ENCODE measurements around the gene BCAR3.
"Not testable (repeated sequence)": the region's sequence is repeated elsewhere in the genome, so short reads cannot be mapped to it uniquely, and the experiment has no call there.

Gene BCAR3

DNA sequence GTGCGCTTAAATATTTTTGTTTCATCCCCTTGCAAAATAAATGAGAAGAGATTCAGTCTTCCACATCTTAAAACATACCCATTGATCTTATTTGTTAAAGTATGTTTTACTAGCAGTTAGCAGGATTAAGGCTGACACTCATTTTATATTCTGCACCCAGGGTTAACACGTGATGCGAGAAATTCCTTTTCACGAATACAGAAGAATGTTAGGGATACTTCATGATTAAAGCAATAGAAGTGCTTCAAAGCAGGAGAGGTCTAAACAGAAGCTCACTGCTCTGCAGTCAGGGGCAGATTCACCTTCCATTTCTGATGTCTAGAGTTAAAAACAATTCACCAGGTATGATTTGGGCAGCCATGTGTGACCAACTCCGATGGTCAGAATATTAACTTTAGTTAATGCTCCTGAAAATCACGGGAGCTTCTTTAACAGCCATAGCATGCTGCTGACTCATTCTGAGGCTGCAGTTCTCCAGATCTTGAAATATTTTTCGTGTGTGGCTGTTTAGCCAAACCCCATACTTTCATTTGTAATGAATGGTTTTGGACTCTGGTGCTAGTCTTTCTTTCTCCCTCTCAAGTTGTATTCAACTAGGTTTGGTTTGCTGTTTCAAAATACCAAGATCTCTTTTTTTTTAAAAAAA is 19.7 kb downstream of the BCAR3 start:
- H2BK120ac ChIP-seq (ENCODE audit: low read depth, low read length): no peak overlapping the region
- no peak overlapping the region for H2BK5ac ChIP-seq (ENCODE audit: low read length)
- no peak overlapping the region for H2AK5ac ChIP-seq (ENCODE audit: low read depth, low read length)
- H4K91ac ChIP-seq (ENCODE audit: low read depth, low read length, poor library complexity): no peak overlapping the region
- no peak for DNase-seq (ENCODE audit: low spot score)
- peaks cover 7 to 91% of the 10 kb centered on the region in 2 donors for H3K36me3 ChIP-seq (replicated peaks in 1 of 2; ENCODE audit: control insufficient read depth in 2 of 2, insufficient read depth in 2 of 2, low read length in 2 of 2)
- no peak overlapping the region for H3K18ac ChIP-seq (ENCODE audit: low read length)
- H3K27ac ChIP-seq (replicated peaks; ENCODE audit: low read length): no peak overlapping the region
- no peak overlapping the region for H3K23ac ChIP-seq (ENCODE audit: low read depth, low read length, poor library complexity)
- H4K8ac ChIP-seq (ENCODE audit: low read depth, low read length): no peak overlapping the region
- H3K4ac ChIP-seq (ENCODE audit: low read length): no peak overlapping the region
- no peak overlapping the region for H3K4me2 ChIP-seq (ENCODE audit: insufficient read depth, low read length, poor library complexity, severe bottlenecking)
- H3K9ac ChIP-seq (ENCODE audit: low read depth, low read length, poor library complexity): no peak overlapping the region
- no peak overlapping the region for H2AFZ ChIP-seq (ENCODE audit: low read length)
- H2BK12ac ChIP-seq (ENCODE audit: low read length): no peak overlapping the region
- H3K4me3 ChIP-seq (ENCODE audit: low read length in 2 of 2): no peak overlapping the region
- H3K9me3 ChIP-seq (replicated peaks in 1 of 2; ENCODE audit: control insufficient read depth in 2 of 2, insufficient read depth in 1 of 2, low read depth in 1 of 2, low read length in 2 of 2): peaks cover 0 to 45% of the 10 kb centered on the region in 2 donors
- H3K4me1 ChIP-seq (ENCODE audit: control insufficient read depth in 2 of 2, insufficient read depth in 1 of 2, low read depth in 1 of 2, low read length in 2 of 2): peaks cover 8 to 24% of the 10 kb centered on the region in 2 donors
- H3K79me1 ChIP-seq (ENCODE audit: low read depth, low read length): peaks cover 5% of the 10 kb centered on the region
- no peak overlapping the region for H3K14ac ChIP-seq (ENCODE audit: low read length)
- no peaks in the 10 kb centered on the region for H3K27me3 ChIP-seq (ENCODE audit: control insufficient read depth in 3 of 3, insufficient read depth in 3 of 3, low read depth in 1 of 3, low read length in 3 of 3)
- WGBS, 2 donors (ENCODE audit: extremely low coverage in 2 of 2, insufficient read length in 2 of 2, insufficient replicate concordance in 1 of 2): no CpG with 5 or more reads among the region's 7 CpGs
- H2BK15ac ChIP-seq (ENCODE audit: low read length): no peak overlapping the region

DNA sequence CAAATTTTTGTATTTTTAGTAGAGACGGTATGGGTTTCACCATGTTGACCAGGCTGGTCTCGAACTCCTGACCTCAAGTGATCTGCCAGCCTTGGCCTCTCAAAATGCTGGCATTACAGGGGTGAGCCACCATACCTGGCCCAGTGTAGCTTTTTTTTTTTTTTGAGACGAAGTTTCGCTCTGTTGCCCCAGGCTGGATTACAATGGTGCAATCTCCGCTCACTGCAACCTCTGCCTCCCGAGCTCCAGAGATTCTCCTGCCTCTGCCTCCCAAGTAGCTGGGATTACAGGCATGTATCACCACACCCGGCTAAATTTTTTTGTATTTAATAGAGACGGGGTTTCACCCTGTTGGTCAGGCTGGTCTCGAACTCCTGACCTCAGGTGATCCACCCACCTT is 20.3 kb downstream of the BCAR3 start:
- H3K9ac ChIP-seq (ENCODE audit: low read depth, low read length, poor library complexity); H3K14ac ChIP-seq (ENCODE audit: low read length); H4K91ac ChIP-seq (ENCODE audit: low read depth, low read length, poor library complexity); H3K18ac ChIP-seq (ENCODE audit: low read length); H3K4ac ChIP-seq (ENCODE audit: low read length); H2BK15ac ChIP-seq (ENCODE audit: low read length); H3K4me2 ChIP-seq (ENCODE audit: insufficient read depth, low read length, poor library complexity, severe bottlenecking); H2BK5ac ChIP-seq (ENCODE audit: low read length); H3K27ac ChIP-seq (replicated peaks; ENCODE audit: low read length); H3K23ac ChIP-seq (ENCODE audit: low read depth, low read length, poor library complexity); H3K79me1 ChIP-seq (ENCODE audit: low read depth, low read length); H2BK12ac ChIP-seq (ENCODE audit: low read length); DNase-seq (ENCODE audit: low spot score); H4K8ac ChIP-seq (ENCODE audit: low read depth, low read length); H2AK5ac ChIP-seq (ENCODE audit: low read depth, low read length); H2AFZ ChIP-seq (ENCODE audit: low read length); H2BK120ac ChIP-seq (ENCODE audit: low read depth, low read length); H3K27me3 ChIP-seq (ENCODE audit: control insufficient read depth in 3 of 3, insufficient read depth in 3 of 3, low read depth in 1 of 3, low read length in 3 of 3); H3K4me3 ChIP-seq (ENCODE audit: low read length in 2 of 2): not testable (repeated sequence)
- Histone ChIP-seq H3K4me1 (ENCODE audit: control insufficient read depth in 2 of 2, insufficient read depth in 1 of 2, low read depth in 1 of 2, low read length in 2 of 2) (peaks cover 8 to 19% of the 10 kb centered on the region in 2 donors), H3K36me3 (replicated peaks in 1 of 2; ENCODE audit: control insufficient read depth in 2 of 2, insufficient read depth in 2 of 2, low read length in 2 of 2) (peaks cover 5 to 91% of the 10 kb centered on the region in 2 donors), H3K9me3 (replicated peaks in 1 of 2; ENCODE audit: control insufficient read depth in 2 of 2, insufficient read depth in 1 of 2, low read depth in 1 of 2, low read length in 2 of 2) (peaks cover 0 to 45% of the 10 kb centered on the region in 2 donors)
- WGBS, 2 donors (ENCODE audit: extremely low coverage in 2 of 2, insufficient read length in 2 of 2, insufficient replicate concordance in 1 of 2): no CpG with 5 or more reads among the region's 9 CpGs

DNA sequence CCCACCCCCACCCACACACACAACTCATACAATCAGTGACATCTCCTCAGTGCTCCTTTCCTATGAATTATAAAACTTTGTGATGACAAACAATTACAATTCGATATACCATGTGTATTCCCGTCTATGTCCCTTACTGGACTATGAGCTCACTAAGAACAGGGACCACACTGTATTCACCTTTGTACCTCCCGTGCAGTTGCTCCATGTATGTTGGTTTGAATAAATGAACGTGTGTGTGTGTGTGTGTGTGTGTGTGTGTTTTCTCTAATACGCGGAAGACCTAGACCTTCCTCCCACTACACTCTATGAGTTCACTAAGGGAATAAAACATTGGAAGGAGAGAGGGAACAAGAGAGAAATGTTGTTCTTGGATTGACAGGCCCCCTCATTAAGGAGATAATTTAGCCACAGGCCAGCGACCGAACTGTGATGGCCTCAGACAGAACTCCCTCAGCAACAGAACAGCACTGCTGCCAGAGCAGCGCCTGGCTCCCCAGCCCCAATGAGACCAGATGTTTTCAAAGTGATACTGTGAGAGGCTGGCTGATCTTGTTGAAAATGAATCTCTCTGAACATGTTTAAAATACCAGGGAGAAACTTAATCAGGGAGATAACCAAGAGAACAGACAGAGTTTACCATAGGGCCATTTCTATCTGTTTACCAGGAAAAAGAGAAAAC is 21.7 kb downstream of the BCAR3 start:
- Histone ChIP-seq H3K9me3 (replicated peaks in 1 of 2; ENCODE audit: control insufficient read depth in 2 of 2, insufficient read depth in 1 of 2, low read depth in 1 of 2, low read length in 2 of 2) (peaks cover 0 to 53% of the 10 kb centered on the region in 2 donors), H3K9ac (ENCODE audit: low read depth, low read length, poor library complexity) (no peak overlapping the region), H3K23ac (ENCODE audit: low read depth, low read length, poor library complexity) (no peak overlapping the region), H3K18ac (ENCODE audit: low read length) (no peak overlapping the region), H3K27me3 (ENCODE audit: control insufficient read depth in 3 of 3, insufficient read depth in 3 of 3, low read depth in 1 of 3, low read length in 3 of 3) (no peaks in the 10 kb centered on the region), H2BK12ac (ENCODE audit: low read length) (no peak overlapping the region), H4K8ac (ENCODE audit: low read depth, low read length) (no peak overlapping the region), H3K4ac (ENCODE audit: low read length) (no peak overlapping the region), H3K27ac (replicated peaks; ENCODE audit: low read length) (no peak overlapping the region), H2BK120ac (ENCODE audit: low read depth, low read length) (no peak overlapping the region), H2BK5ac (ENCODE audit: low read length) (no peak overlapping the region), H3K14ac (ENCODE audit: low read length) (no peak overlapping the region), H3K36me3 (replicated peaks in 1 of 2; ENCODE audit: control insufficient read depth in 2 of 2, insufficient read depth in 2 of 2, low read length in 2 of 2) (peaks cover 3 to 93% of the 10 kb centered on the region in 2 donors), H4K91ac (ENCODE audit: low read depth, low read length, poor library complexity) (no peak overlapping the region), H2AFZ (ENCODE audit: low read length) (no peak overlapping the region), H3K4me2 (ENCODE audit: insufficient read depth, low read length, poor library complexity, severe bottlenecking) (no peak overlapping the region), H2BK15ac (ENCODE audit: low read length) (no peak overlapping the region), H3K79me1 (ENCODE audit: low read depth, low read length) (peaks cover 2% of the 10 kb centered on the region), H3K4me3 (ENCODE audit: low read length in 2 of 2) (no peak overlapping the region), H3K4me1 (ENCODE audit: control insufficient read depth in 2 of 2, insufficient read depth in 1 of 2, low read depth in 1 of 2, low read length in 2 of 2) (peaks cover 8 to 17% of the 10 kb centered on the region in 2 donors), H2AK5ac (ENCODE audit: low read depth, low read length) (no peak overlapping the region)
- no CpG with 5 or more reads among the region's 9 CpGs for WGBS, 2 donors (ENCODE audit: extremely low coverage in 2 of 2, insufficient read length in 2 of 2, insufficient replicate concordance in 1 of 2)
- DNase-seq (ENCODE audit: low spot score): no peak

DNA sequence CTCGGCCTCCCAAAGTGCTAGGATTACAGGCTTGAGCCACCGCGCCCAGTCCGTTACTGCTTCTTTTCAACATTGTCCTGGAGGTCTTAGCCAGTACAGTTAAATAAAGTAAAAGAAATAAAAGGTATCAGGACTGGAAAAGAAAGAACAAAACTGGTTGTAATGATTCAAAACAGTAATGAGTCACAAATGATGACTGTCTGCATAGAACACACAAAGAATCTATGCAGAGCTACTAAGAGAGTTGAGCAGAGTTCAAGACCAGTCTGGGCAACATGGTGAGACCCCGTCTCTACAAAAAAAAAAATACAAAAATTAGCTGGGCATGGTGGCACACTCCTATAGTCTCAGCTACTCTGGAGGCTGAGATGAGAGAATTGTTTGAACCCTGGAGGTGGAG is 23.4 kb downstream of the BCAR3 start:
- no peak overlapping the region for H3K23ac ChIP-seq (ENCODE audit: low read depth, low read length, poor library complexity)
- peaks cover 3 to 94% of the 10 kb centered on the region in 2 donors for H3K36me3 ChIP-seq (replicated peaks in 1 of 2; ENCODE audit: control insufficient read depth in 2 of 2, insufficient read depth in 2 of 2, low read length in 2 of 2)
- peaks cover 3 to 9% of the 10 kb centered on the region in 2 donors for H3K4me1 ChIP-seq (ENCODE audit: control insufficient read depth in 2 of 2, insufficient read depth in 1 of 2, low read depth in 1 of 2, low read length in 2 of 2)
- no peak overlapping the region for H2BK15ac ChIP-seq (ENCODE audit: low read length)
- no peak for DNase-seq (ENCODE audit: low spot score)
- no peak overlapping the region for H3K4me2 ChIP-seq (ENCODE audit: insufficient read depth, low read length, poor library complexity, severe bottlenecking)
- H3K27me3 ChIP-seq (ENCODE audit: control insufficient read depth in 3 of 3, insufficient read depth in 3 of 3, low read depth in 1 of 3, low read length in 3 of 3): no peaks in the 10 kb centered on the region
- no peak overlapping the region for H2BK12ac ChIP-seq (ENCODE audit: low read length)
- no peak overlapping the region for H3K18ac ChIP-seq (ENCODE audit: low read length)
- H3K4me3 ChIP-seq (ENCODE audit: low read length in 2 of 2): no peak overlapping the region
- no peak overlapping the region for H3K14ac ChIP-seq (ENCODE audit: low read length)
- no peak overlapping the region for H2AFZ ChIP-seq (ENCODE audit: low read length)
- H2BK5ac ChIP-seq (ENCODE audit: low read length): no peak overlapping the region
- no peak overlapping the region for H3K4ac ChIP-seq (ENCODE audit: low read length)
- no peak overlapping the region for H2BK120ac ChIP-seq (ENCODE audit: low read depth, low read length)
- no peak overlapping the region for H4K8ac ChIP-seq (ENCODE audit: low read depth, low read length)
- peaks cover 3% of the 10 kb centered on the region for H3K79me1 ChIP-seq (ENCODE audit: low read depth, low read length)
- WGBS, 2 donors (ENCODE audit: extremely low coverage in 2 of 2, insufficient read length in 2 of 2, insufficient replicate concordance in 1 of 2): no CpG with 5 or more reads among the region's 5 CpGs
- H2AK5ac ChIP-seq (ENCODE audit: low read depth, low read length): no peak overlapping the region
- H4K91ac ChIP-seq (ENCODE audit: low read depth, low read length, poor library complexity): no peak overlapping the region
- H3K9ac ChIP-seq (ENCODE audit: low read depth, low read length, poor library complexity): no peak overlapping the region
- no peak overlapping the region for H3K27ac ChIP-seq (replicated peaks; ENCODE audit: low read length)
- peaks cover 0 to 55% of the 10 kb centered on the region in 2 donors for H3K9me3 ChIP-seq (replicated peaks in 1 of 2; ENCODE audit: control insufficient read depth in 2 of 2, insufficient read depth in 1 of 2, low read depth in 1 of 2, low read length in 2 of 2)
